ENCODE measurements around the gene PCDHB13. TPM values are rescaled to one million over a fixed set of nuclear protein-coding genes. Genes with fewer than 3 reads are reported as not detected.

PCDHB13 gene
- total RNA-seq, 2 experiments from 2014 or later = not detected

DNA sequence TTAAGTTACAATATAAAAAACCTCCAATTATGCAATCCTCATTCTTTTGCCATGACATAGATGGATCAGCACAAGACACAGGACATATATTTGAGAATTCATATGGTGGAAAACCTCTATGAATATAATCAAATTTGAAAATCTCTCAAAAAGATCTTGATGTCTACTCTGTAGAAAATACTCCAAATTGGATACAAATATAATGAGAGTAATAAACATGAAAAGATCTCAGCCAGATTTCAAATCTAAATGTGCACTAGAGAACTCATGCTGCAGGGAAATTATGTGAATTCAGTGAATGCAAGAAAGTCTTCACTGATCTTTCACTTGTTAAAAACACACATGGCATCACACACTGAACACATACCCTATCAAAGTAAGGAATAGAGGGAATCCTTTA, 45.2 kb downstream of the PCDHB13 start:
- ChIA-PET POLR2A (no interaction called here), CTCF (no interaction called here)

GRCh38 chr5:141260458-141261237, 46.9 kb downstream of the PCDHB13 start:
- POLR2A ChIA-PET = no interaction called here

DNA sequence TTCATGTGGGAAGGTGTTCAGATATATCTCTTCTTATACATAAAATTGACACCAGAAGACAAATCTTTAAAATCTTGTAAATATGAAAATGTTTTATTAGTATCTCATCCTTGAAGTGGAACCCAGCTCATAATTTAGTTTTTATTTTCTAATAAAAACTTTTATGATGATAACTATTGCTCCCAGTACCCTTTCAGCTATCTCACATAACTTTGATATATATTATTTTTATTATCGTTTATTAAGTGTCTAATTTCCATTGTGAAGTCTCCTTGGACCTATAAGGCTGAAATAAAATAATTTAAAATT, 47.5 kb downstream of the PCDHB13 start:
- ChIA-PET CTCF (no interaction called here), POLR2A (no interaction called here)

More at GRCh38 chr5:141260458-141261237, 46.9 kb downstream of the PCDHB13 start:
- CTCF ChIA-PET = no interaction called here

Other genes with a start within 250 kb of the PCDHB13 start
- not detected for gene PCDHAC2, start 247.4 kb upstream of the PCDHB13 start, total RNA-seq
- not detected for gene PCDHB1, start 162.5 kb upstream of the PCDHB13 start, total RNA-seq
- not detected for gene PCDHB2, start 119.3 kb upstream of the PCDHB13 start, total RNA-seq
- not detected for gene PCDHB3, start 113.4 kb upstream of the PCDHB13 start, total RNA-seq
- gene PCDHB4, start 92.1 kb upstream of the PCDHB13 start, total RNA-seq = not detected
- not detected for gene PCDHB5, start 78.7 kb upstream of the PCDHB13 start, total RNA-seq
- gene PCDHB6, start 63.9 kb upstream of the PCDHB13 start, total RNA-seq = not detected
- gene PCDHB7, start 41.3 kb upstream of the PCDHB13 start, total RNA-seq = not detected
- not detected for gene PCDHB8, start 36.1 kb upstream of the PCDHB13 start, total RNA-seq
- not detected for gene PCDHB16, start 31.5 kb upstream of the PCDHB13 start, total RNA-seq
- not detected for gene PCDHB9, start 26.8 kb upstream of the PCDHB13 start, total RNA-seq
- not detected for gene PCDHB10, start 21.6 kb upstream of the PCDHB13 start, total RNA-seq
- not detected for gene PCDHB11, start 14.3 kb upstream of the PCDHB13 start, total RNA-seq
- gene PCDHB12, start 5.2 kb upstream of the PCDHB13 start, total RNA-seq = not detected
- gene PCDHB14, start 9.4 kb downstream of the PCDHB13 start, total RNA-seq = not detected
- not detected for gene PCDHB15, start 31.5 kb downstream of the PCDHB13 start, total RNA-seq
- gene SLC25A2, start 90.1 kb downstream of the PCDHB13 start, total RNA-seq = under 1 TPM; 0.19 to 0.21 TPM
- gene TAF7, start 106.9 kb downstream of the PCDHB13 start, total RNA-seq = 10 to 100 TPM; 57.1 to 58.0 TPM
- under 1 TPM; 0.04 to 0.06 TPM for gene PCDHGA1, start 116.6 kb downstream of the PCDHB13 start, total RNA-seq
- under 1 TPM in 1 of 2 experiments, not detected in 1; 0.04 TPM for gene PCDHGA2, start 124.8 kb downstream of the PCDHB13 start, total RNA-seq
- not detected for gene PCDHGA3, start 129.9 kb downstream of the PCDHB13 start, total RNA-seq
- gene PCDHGB1, start 136.2 kb downstream of the PCDHB13 start, total RNA-seq = not detected
- under 1 TPM in 1 of 2 experiments, not detected in 1; 0.15 TPM for gene PCDHGA4, start 141.1 kb downstream of the PCDHB13 start, total RNA-seq
- gene PCDHGB2, start 146.1 kb downstream of the PCDHB13 start, total RNA-seq = under 1 TPM; 0.23 to 0.25 TPM
- under 1 TPM; 0.06 to 0.13 TPM for gene PCDHGA5, start 150.2 kb downstream of the PCDHB13 start, total RNA-seq
- under 1 TPM; 0.17 to 0.19 TPM for gene PCDHGB3, start 156.3 kb downstream of the PCDHB13 start, total RNA-seq
- under 1 TPM; 0.06 to 0.13 TPM for gene PCDHGA6, start 160.0 kb downstream of the PCDHB13 start, total RNA-seq
- under 1 TPM in 1 of 2 experiments, not detected in 1; 0.06 TPM for gene PCDHGA7, start 168.8 kb downstream of the PCDHB13 start, total RNA-seq
- gene PCDHGB4, start 173.8 kb downstream of the PCDHB13 start, total RNA-seq = under 1 TPM; 0.04 to 0.06 TPM
- gene PCDHGA8, start 178.7 kb downstream of the PCDHB13 start, total RNA-seq = not detected
- gene PCDHGB5, start 184.0 kb downstream of the PCDHB13 start, total RNA-seq = under 1 TPM; 0.15 to 0.19 TPM
- gene PCDHGA9, start 188.9 kb downstream of the PCDHB13 start, total RNA-seq = not detected
- gene PCDHGB6, start 194.1 kb downstream of the PCDHB13 start, total RNA-seq = under 1 TPM; 0.04 to 0.06 TPM
- under 1 TPM; 0.08 to 0.11 TPM for gene PCDHGA10, start 199.1 kb downstream of the PCDHB13 start, total RNA-seq
- not detected for gene PCDHGB7, start 203.8 kb downstream of the PCDHB13 start, total RNA-seq
- not detected for gene PCDHGA11, start 207.1 kb downstream of the PCDHB13 start, total RNA-seq
- gene PCDHGA12, start 216.6 kb downstream of the PCDHB13 start, total RNA-seq = under 1 TPM; 0.08 to 0.10 TPM